CD4-positive, alpha-beta T cell treated with Interferon alpha-2 for 1 hour (primary cell): Measurements from ENCODE around the gene MOCS1.
"Not testable (repeated sequence)": the region's sequence is repeated elsewhere in the genome, so short reads cannot be mapped to it uniquely, and the experiment has no call there.

Source experiments
- DNase-seq, 2 donors: peaks; one replicate each; pipeline ENCODE4 v3.0.0-alpha.2; 2020 to 2022

The MOCS1 gene

DNA sequence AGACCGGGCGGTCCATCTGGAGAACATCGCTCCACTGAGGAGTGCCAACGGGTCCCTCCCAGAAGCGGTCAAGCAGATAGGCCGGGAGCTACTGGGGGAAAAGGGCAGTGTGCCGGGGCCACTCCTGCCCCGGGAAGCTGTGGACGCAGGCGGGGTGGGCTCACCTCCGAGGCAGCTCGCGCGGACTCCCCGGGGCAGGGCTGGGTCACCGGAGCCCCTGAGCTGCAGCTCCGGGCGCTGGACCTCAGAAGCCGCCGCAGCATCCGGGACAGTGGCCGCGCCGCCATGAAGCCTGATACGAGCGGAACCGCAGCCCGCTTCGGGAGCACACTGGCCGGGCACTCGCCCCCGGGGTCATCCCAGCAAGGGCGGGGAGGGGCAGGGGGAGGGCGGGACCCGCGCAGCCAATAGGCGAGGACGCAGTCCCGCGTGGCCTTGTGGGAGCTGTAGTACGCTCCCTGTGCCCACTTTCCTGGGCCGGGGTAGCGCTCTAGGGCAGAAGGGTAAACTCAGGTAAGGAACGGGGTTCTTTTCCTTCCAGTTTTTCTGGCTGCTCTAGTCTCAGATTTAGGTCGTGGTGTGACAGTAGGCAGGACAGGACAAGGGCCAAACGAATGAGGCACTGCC, at the start of gene MOCS1:
Gene MOCS1 (minus strand): TSS at position 332 of the 627 bp plus-strand sequence. CDS start 45 bp downstream, at position 287.
- peak; percentile 6 to 28 for DNase-seq

DNA sequence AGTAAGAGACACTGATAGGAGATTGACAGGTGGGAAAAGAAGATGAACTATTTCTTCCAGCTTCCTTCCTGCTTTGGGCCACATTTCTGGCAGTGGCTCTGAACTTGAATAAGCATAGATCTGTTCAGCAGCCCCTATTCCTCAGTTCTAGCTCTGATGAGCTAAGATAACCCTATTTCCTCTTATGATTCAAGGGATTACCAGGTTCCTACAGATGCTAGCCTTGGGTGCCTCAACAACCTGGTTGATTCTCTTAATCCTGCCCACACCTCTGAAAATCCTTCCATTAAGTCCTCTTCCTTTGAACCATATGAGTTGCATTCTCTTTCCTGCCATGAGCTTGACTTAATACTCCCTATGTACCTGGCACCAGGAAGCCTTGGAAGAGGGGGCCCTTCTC, 49.8 kb upstream of the MOCS1 start:
- no peak for DNase-seq

DNA sequence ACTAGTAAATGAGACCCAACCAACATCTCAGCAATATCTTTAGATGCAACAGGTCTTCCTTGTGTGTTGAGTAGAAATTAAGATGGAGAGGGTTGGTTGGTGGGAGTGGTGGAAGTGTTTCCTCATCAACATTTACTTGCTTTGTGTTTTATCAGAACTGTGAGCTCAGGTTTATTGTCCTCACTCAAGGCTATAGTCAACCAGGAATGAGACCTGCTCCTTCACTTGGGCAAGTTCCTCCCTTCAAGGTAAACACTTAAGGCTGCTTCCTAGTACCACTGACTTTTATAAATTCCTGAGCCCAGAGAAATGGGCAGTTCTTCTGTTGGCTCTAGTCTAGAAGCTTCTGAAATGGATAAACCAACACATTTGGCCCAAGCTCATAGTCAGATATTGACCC, 48.9 kb upstream of the MOCS1 start:
- no peak for DNase-seq

DNA sequence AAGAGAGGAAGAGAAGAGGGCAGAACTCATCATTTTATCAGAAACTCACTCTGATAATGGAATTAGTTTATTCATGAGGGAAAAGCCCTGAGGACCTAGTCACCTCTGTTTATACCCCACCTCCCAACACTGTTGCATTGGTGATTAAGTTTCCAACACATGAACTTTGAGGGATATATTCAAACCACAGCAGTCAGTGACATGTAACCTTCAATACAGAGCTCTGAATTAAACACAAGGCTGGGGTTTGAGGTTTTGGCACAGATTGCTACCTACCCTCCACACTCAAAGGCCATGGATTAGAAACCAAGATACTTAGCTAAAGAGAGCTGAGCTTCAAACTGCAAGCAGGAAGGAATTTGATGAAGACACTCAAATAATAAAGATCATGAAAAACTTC, 48.5 kb upstream of the MOCS1 start:
- DNase-seq, result no peak

DNA sequence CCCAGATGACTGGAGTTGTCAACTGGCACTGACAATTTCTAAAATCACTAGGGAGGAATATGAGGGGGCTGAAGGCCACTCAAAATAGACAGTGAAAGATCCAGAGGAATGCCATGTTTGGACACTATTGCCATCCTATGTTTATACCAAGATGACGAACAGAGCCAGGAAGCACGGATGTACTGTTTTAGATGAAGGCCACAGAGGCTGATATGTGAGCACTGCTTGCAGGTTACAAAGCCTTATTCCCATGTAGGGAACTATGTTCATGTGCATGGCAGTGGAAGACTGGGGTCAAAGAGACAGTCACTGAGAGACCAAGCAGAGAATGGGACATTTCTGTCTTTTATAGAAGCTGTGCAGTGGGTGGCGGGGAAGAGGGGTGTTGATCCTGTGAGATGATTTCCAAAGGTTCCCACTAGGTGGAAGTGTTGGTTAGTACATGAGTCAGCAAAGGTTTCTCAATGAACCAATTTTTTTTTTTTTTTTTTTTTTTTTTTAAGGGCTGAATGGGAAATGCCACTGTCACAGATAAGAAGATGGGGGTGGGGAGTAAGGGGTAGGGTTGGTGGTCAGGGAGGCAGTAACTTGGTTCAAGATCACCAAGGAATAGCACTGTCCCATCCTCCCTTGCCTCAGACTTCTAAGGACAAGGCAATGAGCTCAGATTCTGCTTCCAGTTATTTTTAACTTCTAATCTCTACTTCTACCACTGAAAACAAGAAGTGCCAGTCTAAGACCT, 46.7 kb upstream of the MOCS1 start:
- peak in 1 of 2 donors; percentile 15 for DNase-seq

DNA sequence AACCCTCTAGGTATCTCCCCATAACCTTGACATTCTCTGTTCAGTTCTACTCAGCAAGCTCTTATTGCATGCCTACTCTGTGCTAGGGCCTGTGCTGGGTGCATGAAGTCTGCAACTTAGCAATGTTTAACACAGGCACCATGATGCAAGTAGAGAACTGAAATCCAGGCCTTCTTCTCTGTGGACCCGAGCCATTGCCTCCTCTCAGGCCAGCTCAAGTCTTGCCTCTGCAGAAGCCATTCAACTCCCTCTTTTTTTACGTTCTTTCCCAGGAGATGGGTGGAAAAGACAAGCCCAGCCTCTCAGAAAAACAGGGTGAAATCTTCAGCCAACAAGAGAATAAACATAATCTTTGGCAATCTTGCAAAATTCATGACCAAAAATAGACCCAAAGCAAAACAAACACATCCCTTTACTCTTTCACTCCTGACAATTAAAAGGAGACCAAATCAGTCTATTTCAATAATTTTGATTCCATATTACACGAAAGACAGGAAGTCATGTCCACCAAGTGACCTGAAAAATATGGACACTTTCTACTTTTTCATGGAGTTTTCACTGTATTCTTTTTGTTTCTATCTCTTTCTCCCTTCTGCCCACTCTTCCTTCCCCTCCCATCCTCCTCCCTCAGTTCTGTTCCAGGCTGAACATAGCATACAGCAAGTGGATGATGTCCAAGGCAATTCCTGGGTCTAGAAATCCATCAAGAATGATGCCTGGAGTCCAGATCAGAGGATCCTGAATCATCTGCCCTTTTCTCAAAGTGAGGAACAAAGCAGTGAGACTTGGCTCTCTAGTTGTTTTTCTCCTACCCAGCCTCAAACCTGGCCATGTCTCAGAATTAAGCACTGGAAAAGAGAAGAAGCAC, 45.4 kb upstream of the MOCS1 start:
- DNase-seq, result no peak

DNA sequence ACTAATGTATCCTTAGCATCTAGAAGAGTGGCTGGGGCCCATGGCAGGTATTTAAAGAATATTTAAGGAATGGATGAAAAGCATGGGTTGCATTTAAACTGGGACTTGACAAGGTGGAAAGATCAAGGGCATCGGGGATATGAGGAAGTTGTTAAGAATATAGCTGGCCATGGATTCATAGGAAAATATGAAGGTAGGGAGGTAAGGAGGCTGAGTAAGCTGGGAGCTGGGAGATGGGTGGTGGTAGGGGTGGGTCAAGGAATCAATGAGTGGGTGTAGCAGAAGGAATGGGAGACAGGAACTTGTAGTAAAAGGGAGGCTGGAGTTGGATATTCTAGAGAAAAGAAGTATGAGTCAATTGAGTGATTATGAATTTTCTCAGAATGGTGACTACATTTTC, 44.0 kb upstream of the MOCS1 start:
- DNase-seq, result no peak

DNA sequence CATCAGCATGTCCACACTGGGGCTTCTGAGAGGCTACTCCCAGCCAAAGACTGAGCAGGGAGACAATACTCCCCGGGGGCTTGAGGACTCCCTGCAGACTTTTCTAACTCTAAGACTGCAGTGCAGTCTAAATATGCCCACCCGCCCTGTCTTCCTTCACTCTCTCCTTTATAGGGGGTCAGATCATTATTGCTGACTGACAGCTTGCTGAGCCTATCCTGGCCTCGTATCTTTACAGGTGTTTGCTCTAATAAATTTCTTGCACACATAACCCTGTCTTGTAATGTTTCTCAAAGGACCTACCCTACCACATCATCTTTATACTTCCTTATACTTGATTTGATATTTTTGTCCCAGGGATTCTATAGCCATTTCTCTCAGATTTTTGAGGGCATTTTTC, 39.4 kb upstream of the MOCS1 start:
- DNase-seq, result no peak

DNA sequence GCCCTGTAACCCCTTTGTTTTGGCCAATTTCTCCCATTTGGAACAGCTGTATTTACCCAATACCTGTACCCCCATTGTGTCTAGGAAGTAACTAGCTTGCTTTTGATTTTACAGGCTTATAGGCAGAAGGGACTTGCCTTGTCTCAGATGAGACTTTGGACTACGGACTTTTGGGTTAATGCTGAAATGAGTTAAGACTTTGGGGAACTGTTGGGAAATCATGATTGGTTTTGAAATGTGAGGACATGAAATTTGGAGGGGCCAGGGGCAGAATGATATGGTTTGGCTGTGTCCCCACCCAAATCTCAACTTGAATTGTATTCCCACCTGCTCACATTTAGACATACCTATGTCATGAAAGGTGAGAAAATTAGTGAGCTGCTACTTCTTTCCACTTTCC, 38.5 kb upstream of the MOCS1 start:
- DNase-seq, result not testable (repeated sequence)

DNA sequence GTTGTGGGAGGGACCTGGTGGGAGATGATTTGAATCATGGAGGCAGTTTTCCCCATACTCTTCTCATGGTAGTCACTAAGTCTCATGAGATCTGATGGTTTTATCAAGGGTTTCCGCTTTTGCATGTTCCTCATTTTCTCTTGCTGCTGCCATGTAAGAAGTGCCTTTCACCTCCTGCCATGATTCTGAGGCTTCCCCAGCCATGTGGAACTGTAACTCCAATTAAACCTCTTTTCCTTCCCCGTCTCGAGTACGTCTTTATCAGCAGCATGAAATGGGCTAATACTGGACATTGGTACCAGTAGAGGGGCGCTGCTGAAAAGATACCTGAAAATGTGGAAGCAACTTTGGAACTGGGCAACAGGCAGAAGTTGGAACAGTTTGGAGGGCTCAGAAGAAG, 36.9 kb upstream of the MOCS1 start:
- DNase-seq, result not testable (repeated sequence)

DNA sequence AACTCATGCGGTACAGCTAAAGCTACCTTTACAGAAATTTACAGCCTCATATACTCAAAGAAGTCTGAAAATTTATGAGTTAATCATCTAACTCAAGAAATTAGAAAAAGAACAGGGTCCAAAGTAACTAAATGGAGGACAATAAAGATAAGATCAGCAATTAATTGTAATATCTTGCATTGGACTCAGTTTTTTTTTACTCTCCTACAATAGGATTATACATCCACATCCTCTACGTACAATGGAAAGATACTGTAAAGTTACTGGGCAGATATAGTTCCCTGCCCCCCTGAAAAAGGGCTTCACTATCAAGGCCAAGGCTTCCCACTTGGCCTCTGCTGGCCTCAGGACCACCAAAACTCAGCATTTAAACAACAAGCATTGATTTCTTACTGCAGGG, 31.5 kb upstream of the MOCS1 start:
- no peak for DNase-seq

DNA sequence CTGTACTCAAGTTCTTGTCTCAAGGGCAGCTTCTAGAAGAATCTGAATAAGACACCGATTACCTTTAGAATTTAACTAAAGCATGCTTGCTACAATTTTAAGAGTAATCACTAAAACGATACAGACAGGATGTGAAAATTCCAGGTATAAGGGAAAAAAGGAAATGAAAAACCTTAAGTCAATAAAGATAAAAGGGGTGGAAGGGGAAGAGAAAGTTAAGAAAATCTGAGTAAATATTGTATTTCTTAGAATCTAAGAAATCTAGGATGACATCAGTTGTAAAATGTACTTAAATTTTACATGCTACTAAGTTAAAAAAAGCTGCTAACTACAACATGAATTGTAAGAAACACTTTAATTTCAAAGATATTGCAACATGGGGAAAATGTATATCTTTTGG, 30.3 kb upstream of the MOCS1 start:
- no peak for DNase-seq

DNA sequence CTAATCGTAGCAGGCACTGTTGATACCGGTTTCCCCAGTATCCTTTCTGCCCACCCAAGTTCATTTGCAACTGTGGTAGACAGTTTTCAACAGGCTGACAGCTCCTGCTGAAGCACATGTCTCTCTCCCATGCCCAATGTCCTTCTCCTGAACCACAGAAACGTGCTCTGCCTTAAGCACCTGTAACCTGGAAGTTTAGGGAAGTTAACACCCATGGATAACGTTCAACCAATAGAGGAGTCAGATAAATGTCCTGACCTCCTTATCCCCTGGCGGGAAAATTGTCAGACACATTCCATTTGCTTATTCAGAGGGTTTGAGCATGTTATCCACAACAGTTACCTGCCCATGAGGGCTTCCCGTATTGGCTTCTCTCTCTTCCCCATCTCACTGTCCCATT, 29.8 kb upstream of the MOCS1 start:
- no peak for DNase-seq

DNA sequence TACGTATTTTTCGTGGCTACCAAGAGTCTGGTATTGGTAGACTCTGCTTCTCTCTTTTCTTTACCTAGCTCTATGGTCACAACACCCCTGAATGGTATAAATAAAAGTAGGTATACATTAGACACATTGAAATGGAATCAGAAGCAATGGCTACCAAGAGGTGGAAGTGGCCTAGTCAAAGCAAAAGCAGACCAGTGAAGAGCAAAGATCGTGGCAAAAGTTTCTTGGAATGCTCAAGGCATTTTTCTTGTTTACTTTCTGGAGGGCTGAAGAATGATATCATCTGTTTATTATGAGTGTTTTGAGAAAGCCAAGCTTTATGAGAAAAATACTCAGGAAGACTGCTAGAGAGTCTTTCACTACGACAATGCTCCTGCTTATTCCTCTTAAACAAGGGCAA, 28.6 kb upstream of the MOCS1 start:
- DNase-seq, result no peak

DNA sequence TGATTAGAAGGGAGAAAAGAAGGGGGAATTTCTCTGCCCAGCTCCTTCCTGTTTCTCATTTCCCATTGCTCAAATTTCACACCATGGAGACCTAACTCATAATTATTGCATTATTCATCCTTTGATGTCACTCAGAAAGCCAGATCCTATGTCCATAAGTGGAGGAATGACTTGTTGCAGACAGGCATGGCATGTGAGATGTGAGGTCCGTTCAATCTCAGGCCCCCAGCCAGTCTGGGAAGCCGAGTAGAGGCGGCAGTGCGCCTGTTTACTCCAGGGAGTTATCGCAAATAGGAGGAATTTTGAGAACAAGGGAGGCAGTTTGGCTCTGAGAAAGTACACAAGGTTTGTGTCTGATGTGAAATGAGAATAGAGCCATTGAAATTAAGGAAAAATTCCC, 26.9 kb upstream of the MOCS1 start:
- no peak for DNase-seq

DNA sequence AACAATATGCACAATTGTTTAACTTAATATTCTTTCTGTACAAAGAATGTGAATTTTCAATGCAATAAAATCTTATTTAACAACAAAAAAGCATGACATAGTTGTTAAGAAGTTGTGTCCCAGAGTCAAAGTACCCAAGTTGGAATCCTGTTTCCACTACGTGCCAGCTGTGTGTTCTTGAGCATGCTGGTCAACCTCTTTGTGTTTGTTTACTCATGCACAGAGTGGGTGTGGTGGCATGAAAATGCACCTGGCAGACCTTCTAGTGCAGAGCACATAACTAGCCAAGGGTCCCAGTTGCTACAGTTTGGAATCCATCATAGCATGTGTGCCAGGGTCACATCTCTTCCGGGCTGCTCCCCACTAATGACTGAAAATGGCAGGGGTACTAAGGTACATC, 24.7 kb upstream of the MOCS1 start:
- DNase-seq, result no peak

DNA sequence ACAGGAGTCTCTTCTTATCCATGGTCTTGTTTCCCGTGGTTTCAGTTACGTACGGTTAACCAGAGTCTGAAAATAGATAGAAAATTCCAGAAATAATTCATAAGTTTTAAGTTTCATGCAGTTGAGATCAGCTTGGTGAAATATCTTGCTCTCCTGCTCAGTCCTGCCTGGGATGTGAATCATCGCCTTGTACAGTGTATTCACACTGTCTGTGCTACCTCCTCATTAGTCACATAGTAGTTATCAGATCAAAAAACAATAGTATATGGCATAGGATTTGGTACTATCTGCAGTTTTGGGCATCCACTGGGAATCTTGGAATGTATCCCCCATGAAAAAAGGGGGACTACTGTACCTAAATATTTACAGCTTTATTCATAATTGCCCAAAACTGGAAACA, 22.7 kb upstream of the MOCS1 start:
- no peak for DNase-seq

DNA sequence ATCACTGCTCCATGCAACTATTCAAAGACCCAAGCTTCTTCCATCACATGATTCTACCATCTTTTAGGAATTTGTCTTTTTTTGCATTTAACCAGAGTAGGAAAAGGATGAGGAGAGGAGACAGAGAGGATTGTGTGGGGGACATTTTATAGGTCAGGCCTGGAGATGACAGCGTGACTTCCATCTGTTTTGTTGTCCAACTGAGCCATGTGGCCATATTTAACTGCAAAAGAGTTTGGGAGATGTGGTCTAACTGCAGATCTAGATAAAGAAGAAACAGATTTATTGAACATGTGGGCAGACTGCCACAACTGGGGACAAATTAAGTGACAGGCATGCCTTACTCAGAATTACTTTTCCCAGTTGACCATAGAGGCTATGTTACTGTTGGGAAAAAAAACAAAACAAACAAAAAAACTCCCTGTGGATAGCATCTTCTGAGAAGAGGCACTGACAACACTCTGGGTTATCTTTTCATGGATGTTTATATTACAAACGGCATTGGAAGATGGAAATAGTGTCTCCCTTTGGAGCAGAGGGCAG, 18.9 kb upstream of the MOCS1 start:
- no peak for DNase-seq

DNA sequence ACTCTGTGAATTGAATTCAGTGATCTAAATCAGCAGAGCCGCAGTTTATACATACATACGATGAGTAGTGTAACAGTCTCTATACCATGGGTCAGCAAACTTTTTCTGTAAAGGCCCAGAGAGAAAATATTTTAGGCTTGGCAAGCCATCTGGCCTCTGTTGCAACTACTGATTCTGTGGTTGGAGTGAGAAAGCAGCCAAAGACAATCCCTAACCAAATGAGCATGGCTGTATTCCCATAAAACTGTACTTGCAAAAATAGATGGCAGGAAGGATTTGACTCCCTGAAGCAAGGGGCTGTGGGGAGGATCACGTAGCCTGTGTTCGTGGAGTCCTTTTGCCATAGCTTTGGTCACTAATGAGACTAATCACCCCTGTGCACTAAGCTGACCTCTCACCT, 17.9 kb upstream of the MOCS1 start:
- DNase-seq, result no peak

DNA sequence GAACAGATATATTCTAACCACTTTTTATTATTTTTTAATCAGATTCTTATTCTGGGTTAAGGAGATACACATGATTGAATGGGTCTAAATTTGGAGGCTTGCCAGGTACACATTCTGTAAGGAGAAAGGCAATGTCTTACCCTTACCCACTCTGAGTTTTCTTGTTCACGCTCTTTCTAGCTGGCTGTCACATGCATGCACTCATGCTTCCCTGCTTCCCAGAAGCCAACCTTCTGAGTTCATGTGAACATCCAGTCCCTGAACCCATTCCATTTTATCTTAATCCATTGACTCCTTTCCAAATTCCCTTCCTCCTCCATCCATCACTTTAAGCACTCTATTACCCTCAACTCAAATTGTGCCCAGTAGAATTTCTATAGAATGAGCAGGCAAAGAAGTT, 17.5 kb upstream of the MOCS1 start:
- DNase-seq, result no peak

DNA sequence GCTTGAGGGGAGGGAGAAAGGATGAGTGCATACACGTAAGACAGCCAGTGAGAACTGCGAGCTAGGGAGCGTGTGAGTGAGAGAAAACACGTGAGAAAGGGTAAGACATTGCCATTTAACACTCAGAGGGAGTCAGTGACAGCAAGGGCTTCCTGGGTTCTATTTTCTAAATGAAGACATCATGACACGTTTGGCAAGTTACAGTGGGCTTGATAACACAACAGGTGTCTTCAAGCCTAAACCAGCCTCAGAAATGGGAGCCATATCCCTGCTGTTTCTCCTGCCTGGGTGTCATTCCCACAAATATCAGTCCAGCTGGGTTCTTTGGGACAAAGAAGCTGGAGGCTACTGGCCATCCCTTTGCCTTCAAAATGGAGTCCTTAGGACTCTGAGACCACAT, 16.9 kb upstream of the MOCS1 start:
- no peak for DNase-seq

DNA sequence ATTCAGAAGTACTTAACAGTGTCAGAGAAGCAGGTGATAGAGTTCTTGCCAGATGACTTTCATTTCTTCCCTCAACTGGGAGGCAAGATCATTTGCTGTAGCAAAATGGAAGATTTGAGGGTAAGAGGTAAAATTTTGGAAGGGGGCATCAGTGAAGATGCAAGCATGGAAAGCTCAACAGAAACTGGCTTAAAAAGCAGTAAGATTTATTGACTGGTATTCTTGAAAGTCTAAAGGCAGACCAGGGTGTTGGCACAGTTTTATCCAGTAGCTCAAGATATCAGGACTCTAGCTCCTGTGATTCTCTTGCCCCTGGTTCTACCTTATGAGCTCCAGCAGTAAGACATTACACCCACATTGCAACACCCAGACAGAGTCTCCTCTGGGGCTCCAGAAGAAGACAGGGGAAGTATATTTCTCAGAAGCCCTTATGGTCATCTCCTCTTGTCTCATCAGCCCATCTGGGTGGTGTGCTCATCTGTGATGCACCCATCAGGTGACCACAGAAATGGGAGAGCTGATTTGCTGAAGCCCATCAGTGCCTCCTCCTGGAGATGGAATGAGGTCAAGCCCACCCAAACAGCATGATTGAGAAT, 16.0 kb upstream of the MOCS1 start:
- no peak for DNase-seq

DNA sequence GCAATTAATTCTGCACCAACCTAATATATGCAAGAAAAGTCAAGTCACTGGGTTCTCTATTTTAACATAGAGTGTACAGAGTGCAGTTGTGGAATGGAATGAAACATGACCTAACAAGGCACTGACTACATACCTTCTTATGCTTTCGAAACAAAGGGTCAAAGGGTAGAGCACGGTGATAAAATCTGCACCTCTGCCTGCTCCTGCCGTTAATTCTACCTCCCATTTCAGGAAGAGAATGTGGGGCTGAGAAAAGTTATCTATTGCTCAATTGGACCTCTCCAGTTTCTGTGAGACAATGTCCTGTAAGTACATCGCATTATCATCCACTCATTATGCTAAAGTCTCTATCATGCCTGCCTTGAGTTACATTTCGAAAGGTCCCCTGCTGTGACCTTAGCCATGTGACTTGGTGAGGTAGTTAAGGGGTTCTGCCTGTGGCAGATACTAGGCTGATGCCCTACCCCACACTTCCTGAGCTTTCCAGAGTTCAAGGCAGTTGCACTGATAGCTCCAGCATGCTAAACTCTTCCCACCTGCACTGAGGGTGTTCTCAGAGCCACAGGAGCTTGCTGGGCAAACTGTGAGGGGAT, 14.0 kb upstream of the MOCS1 start:
- no peak for DNase-seq
